ENCODE results near the gene MED27.

MED27 gene

DNA sequence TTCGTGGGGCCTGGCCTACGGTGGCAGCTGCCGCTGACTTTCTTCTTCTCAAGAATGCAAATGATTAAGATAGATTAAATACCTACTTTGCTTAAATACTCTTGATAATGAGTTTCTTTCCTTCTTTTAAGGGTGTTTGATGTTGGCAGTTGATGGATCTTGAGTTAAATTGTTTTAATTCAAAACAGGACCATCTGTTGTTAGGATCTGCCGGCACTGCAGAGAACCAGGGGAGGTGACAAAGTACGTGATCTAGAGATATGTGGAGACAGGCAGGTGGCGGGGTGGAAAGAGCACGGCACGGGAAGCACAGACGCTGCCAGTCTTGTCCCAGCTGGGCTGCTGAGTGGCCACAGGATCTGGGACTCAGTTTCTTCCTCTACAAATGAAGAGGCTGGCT is 37.9 kb downstream of the MED27 start:
- Histone ChIP-seq H3K27ac (no peak overlapping the region), H3K27me3 (no peaks in the 10 kb centered on the region), H3K9me3 (no peaks in the 10 kb centered on the region), H3K4me3 (no peak overlapping the region), H3K4me1 (peaks cover 0 to 21% (median 0%) of the 10 kb centered on the region in 4 donors), H3K36me3 (no peaks in the 10 kb centered on the region)
- DNase-seq = no peak
- intact Hi-C loops (cut with DNase I; ENCODE audit: low total_unique reads) = no loop called here
- TF ChIP-seq, protein P1, sequence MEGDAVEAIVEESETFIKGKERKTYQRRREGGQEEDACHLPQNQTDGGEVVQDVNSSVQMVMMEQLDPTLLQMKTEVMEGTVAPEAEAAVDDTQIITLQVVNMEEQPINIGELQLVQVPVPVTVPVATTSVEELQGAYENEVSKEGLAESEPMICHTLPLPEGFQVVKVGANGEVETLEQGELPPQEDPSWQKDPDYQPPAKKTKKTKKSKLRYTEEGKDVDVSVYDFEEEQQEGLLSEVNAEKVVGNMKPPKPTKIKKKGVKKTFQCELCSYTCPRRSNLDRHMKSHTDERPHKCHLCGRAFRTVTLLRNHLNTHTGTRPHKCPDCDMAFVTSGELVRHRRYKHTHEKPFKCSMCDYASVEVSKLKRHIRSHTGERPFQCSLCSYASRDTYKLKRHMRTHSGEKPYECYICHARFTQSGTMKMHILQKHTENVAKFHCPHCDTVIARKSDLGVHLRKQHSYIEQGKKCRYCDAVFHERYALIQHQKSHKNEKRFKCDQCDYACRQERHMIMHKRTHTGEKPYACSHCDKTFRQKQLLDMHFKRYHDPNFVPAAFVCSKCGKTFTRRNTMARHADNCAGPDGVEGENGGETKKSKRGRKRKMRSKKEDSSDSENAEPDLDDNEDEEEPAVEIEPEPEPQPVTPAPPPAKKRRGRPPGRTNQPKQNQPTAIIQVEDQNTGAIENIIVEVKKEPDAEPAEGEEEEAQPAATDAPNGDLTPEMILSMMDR (IDR thresholded peaks at IDR 0.05) = no peak

DNA sequence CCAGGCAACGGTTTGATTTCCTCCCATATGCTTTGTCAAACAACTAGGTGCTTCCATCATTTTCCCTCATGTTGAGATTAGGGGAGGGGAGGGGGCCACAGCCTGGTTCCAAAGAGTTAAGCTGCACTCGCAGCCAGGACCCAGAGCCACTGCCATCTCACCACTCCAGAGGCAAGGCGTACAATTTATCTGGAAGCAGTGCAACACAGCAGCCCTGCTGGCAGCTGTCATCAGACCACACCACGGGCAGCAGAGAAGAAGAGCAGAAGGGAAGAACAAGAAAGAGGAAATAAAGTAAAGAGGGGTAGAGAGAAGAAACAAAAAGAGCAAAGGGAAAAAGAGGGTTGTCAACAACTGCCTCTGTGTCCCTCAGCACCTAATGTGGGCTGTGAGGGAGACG is 38.9 kb downstream of the MED27 start:
- TF ChIP-seq, protein P1 (IDR thresholded peaks at IDR 0.05) = no peak
- no peak overlapping the region for H3K27ac ChIP-seq
- H3K27me3 ChIP-seq = no peaks in the 10 kb centered on the region
- H3K9me3 ChIP-seq = no peaks in the 10 kb centered on the region
- H3K4me1 ChIP-seq = peaks cover 0 to 11% (median 0%) of the 10 kb centered on the region in 4 donors
- H3K36me3 ChIP-seq = no peaks in the 10 kb centered on the region
- no peak overlapping the region for H3K4me3 ChIP-seq
- intact Hi-C loops (cut with DNase I; ENCODE audit: low total_unique reads) = no loop called here
- no peak for DNase-seq

DNA sequence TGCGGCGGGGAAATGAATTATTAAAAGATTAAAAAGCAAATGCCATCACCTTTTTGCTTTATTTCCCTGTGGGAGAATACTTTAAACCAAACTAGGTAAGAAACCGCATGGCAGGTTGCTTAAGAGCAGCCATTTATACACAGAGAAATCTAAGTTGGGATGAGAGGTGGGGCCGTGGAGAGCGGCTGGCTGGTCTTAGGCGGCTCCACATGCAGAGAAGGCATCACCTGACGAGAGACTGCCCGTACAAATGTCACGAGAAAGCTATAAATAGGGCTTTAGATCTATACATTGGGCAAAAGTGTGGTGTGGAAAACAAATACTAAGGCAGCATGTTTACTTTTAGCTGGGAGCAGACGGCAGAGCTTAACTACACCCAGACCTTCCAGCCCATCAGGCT is 39.4 kb downstream of the MED27 start:
- Histone ChIP-seq H3K4me3 (no peak overlapping the region), H3K4me1 (peaks cover 0 to 9% (median 0%) of the 10 kb centered on the region in 4 donors), H3K36me3 (no peaks in the 10 kb centered on the region), H3K9me3 (no peaks in the 10 kb centered on the region), H3K27ac (no peak overlapping the region), H3K27me3 (no peaks in the 10 kb centered on the region)
- TF ChIP-seq, protein P1 (IDR thresholded peaks at IDR 0.05) = no peak
- DNase-seq = no peak
- intact Hi-C loops (cut with DNase I; ENCODE audit: low total_unique reads) = no loop called here

DNA sequence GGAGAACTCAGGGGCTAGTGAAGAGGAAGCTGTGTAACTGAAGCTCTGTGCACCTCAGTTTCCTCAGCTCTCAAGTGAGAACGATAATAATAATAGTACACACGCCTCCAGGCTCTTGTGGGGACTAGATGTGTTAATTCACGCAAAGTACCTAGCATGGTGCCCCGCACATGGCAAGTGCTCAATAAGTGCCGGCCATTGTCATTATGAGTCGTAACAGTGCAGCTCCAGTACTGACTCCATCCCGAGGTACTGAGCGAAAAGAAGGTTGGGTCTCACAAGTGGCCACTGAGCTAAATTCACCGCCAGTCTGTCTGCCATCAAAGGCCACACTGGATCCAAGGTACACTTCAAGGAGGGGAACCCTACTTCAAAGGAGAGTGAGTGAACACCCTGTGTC is 40.4 kb downstream of the MED27 start:
- Histone ChIP-seq H3K27ac (no peak overlapping the region), H3K36me3 (no peaks in the 10 kb centered on the region)
- intact Hi-C loops (cut with DNase I; ENCODE audit: low total_unique reads) = no loop called here

DNA sequence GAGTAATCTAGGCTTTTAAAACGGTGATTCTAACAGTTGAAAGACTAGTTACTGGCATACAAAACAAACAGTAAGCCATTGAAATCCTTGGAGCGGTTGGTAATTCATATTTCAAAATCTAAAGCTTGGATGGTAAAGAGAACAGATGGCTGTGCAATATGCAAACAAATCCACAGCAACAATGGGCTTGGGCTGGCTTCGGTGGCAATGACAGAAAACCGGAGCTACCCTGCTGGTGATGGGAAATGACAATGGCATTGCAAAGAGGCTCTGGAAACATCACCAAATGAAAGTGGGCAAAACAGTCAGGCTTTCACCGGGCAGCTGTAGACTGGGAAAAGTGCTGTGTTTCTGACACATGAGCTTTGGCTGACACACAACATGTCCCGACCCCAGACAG is 42.2 kb downstream of the MED27 start:
- no peaks in the 10 kb centered on the region for H3K9me3 ChIP-seq
- intact Hi-C loops (cut with DNase I; ENCODE audit: low total_unique reads) = no loop called here
- H3K27ac ChIP-seq = no peak overlapping the region
- H3K4me3 ChIP-seq = no peak overlapping the region
- no peaks in the 10 kb centered on the region for H3K36me3 ChIP-seq
- peaks cover 0 to 10% (median 2%) of the 10 kb centered on the region in 4 donors for H3K4me1 ChIP-seq
- TF ChIP-seq, protein P1 (IDR thresholded peaks at IDR 0.05) = no peak
- no peak for DNase-seq
- no peaks in the 10 kb centered on the region for H3K27me3 ChIP-seq

More for the DNA sequence above, 40.4 kb downstream of the MED27 start:
- no peak for DNase-seq
- H3K4me3 ChIP-seq = no peak overlapping the region
- H3K4me1 ChIP-seq = peaks cover 0 to 9% (median 0%) of the 10 kb centered on the region in 4 donors
- H3K27me3 ChIP-seq = no peaks in the 10 kb centered on the region
- H3K9me3 ChIP-seq = no peaks in the 10 kb centered on the region
- TF ChIP-seq, protein P1 (IDR thresholded peaks at IDR 0.05) = no peak

DNA sequence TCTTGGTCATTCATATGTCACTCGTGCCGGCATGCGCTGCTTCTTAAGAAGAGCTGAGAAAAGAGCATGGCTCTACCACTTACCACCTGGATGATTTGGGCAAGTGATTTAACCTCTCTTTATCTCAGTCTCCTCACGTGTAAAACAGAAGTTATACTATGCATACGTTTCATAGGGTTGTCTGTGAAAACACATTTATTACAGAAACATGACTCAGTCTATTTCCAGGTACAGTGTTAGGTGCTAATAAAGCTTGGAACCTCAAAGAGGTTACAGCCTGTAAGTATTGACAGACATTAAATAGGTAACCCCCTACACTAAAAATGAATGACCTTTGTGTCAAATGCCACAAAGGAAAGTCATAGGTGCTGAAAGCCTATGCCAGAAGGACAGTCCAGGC is 43.1 kb downstream of the MED27 start:
- DNase-seq = no peak
- H3K4me3 ChIP-seq = no peak overlapping the region
- no peak overlapping the region for H3K27ac ChIP-seq
- peaks cover 0 to 8% (median 4%) of the 10 kb centered on the region in 4 donors for H3K4me1 ChIP-seq
- TF ChIP-seq, protein P1 (IDR thresholded peaks at IDR 0.05) = no peak
- H3K9me3 ChIP-seq = no peaks in the 10 kb centered on the region
- H3K36me3 ChIP-seq = no peaks in the 10 kb centered on the region
- H3K27me3 ChIP-seq = no peaks in the 10 kb centered on the region
- intact Hi-C loops (cut with DNase I; ENCODE audit: low total_unique reads) = no loop called here

Measured in tibial artery (tissue), 4 donors.